ENCODE results near the gene BNIPL. TPM values are rescaled to one million over a fixed set of nuclear protein-coding genes. Genes with fewer than 3 reads are reported as not detected.

Gene BNIPL
- total and polyA plus RNA-seq, 2 of the 13 experiments (the other 11 are each of a cell fraction or from before 2014, with no cell fraction given), result 0.40 to 1.1 TPM

DNA sequence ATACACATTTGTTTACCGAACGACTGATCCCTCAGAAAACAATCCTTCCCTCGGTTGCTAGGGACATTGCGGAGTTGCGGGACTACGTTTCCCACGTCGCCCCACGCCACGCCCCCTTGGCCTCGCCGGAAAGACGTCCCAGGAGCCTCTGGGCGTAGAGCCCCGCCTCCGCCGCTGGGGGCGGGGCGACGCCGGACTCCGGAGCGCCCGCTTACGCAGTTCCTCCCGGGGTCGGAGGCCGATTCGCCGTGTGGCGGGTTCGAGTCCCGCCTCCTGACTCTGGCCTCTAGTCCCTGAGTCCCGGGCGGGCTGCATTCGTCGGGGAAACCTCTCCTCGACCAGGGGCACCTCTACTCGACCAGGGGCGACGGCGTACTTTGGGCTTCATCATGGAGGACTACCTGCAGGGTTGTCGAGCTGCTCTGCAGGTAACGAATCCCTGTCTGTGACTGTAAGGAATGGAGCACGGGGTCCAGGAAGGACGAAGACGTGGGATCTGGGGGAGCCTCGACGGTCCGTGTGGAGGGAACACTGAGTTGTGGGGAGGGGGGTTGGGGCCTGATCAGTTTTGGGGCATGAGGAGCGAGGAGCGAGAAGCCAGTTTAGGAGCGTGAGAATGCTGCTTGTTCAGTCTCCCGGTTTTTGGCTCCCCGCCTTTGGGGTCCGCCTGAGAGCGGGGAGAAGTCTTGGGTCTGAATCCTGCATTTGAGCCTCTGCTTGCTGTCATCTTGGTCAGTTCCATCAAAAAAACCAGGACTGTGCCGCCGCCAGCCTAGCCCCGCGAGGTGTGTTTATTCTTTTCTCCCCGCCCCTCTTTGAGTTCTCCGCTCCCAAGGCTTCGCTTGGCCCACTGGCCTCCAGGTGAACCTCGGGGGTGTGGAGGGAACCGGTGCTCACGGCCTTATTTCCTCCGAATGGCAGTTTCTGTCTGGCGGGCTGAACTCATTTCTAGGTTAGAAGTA, 27.9 kb upstream of the BNIPL start, which contains the start of gene PRUNE1 (continued):
- TF ChIP-seq, protein P1, sequence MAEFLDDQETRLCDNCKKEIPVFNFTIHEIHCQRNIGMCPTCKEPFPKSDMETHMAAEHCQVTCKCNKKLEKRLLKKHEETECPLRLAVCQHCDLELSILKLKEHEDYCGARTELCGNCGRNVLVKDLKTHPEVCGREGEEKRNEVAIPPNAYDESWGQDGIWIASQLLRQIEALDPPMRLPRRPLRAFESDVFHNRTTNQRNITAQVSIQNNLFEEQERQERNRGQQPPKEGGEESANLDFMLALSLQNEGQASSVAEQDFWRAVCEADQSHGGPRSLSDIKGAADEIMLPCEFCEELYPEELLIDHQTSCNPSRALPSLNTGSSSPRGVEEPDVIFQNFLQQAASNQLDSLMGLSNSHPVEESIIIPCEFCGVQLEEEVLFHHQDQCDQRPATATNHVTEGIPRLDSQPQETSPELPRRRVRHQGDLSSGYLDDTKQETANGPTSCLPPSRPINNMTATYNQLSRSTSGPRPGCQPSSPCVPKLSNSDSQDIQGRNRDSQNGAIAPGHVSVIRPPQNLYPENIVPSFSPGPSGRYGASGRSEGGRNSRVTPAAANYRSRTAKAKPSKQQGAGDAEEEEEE (CRISPR knock-in tag; IDR thresholded peaks at IDR 0.05; ENCODE audit: borderline replicate concordance), result 0 out of 2 replicates have a peak, but pooled peaks have one; percentile 74
- peak; percentile 95 for TF ChIP-seq GABPB1 (CRISPR knock-in tag; IDR thresholded peaks at IDR 0.05)
- TF ChIP-seq, protein P2, sequence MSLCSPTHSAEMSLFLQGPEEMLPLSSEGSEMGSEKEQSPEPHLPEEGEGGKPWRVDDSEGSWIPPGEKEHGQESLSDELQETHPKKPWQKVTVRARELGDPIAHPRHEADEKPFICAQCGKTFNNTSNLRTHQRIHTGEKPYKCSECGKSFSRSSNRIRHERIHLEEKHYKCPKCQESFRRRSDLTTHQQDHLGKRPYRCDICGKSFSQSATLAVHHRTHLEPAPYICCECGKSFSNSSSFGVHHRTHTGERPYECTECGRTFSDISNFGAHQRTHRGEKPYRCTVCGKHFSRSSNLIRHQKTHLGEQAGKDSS (CRISPR knock-in tag; IDR thresholded peaks at IDR 0.05; ENCODE audit: borderline replicate concordance, low read depth), result no peak
- TF ChIP-seq, protein P3, sequence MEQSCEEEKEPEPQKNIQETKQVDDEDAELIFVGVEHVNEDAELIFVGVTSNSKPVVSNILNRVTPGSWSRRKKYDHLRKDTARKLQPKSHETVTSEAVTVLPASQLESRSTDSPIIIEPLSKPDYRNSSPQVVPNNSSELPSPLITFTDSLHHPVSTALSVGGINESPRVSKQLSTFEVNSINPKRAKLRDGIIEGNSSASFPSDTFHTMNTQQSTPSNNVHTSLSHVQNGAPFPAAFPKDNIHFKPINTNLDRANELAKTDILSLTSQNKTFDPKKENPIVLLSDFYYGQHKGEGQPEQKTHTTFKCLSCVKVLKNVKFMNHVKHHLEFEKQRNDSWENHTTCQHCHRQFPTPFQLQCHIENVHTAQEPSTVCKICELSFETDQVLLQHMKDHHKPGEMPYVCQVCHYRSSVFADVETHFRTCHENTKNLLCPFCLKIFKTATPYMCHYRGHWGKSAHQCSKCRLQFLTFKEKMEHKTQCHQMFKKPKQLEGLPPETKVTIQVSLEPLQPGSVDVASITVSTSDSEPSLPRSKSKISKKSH (CRISPR knock-in tag; IDR thresholded peaks at IDR 0.05; ENCODE audit: borderline replicate concordance), result peak; percentile 79
- peak; percentile 42; the same call in 1 of the 2 replicates for TF ChIP-seq ZNF430 (CRISPR knock-in tag; IDR thresholded peaks at IDR 0.05)
- TF ChIP-seq MLLT10 (CRISPR knock-in tag; IDR thresholded peaks at IDR 0.05), result no peak
- TF ChIP-seq ZNF615 (CRISPR knock-in tag; IDR thresholded peaks at IDR 0.05; ENCODE audit: borderline replicate concordance), result peak; percentile 62; the same call in 1 of the 2 replicates
- peak; percentile 42; the same call in 1 of the 2 replicates for TF ChIP-seq SIN3A (IDR thresholded peaks at IDR 0.05; ENCODE audit: borderline replicate concordance, low read depth, low read length)
- no peak for TF ChIP-seq EHMT2 (IDR thresholded peaks at IDR 0.05; ENCODE audit: borderline replicate concordance, low read depth, low read length)
- no peak for TF ChIP-seq ZNF138 (CRISPR knock-in tag; IDR thresholded peaks at IDR 0.05; ENCODE audit: low read depth)
- TF ChIP-seq, protein P4, sequence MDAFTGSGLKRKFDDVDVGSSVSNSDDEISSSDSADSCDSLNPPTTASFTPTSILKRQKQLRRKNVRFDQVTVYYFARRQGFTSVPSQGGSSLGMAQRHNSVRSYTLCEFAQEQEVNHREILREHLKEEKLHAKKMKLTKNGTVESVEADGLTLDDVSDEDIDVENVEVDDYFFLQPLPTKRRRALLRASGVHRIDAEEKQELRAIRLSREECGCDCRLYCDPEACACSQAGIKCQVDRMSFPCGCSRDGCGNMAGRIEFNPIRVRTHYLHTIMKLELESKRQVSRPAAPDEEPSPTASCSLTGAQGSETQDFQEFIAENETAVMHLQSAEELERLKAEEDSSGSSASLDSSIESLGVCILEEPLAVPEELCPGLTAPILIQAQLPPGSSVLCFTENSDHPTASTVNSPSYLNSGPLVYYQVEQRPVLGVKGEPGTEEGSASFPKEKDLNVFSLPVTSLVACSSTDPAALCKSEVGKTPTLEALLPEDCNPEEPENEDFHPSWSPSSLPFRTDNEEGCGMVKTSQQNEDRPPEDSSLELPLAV (CRISPR knock-in tag; conservative IDR thresholded peaks at IDR 0.05; ENCODE audit: low read depth), result no peak
- no peak for TF ChIP-seq MTA1 (CRISPR knock-in tag; IDR thresholded peaks at IDR 0.05; ENCODE audit: borderline replicate concordance)
- no peak for TF ChIP-seq KLF16 (CRISPR knock-in tag; IDR thresholded peaks at IDR 0.05)
- peak; percentile 78 for TF ChIP-seq ATF1 (CRISPR knock-in tag; IDR thresholded peaks at IDR 0.05)
- TF ChIP-seq ZNF207 (IDR thresholded peaks at IDR 0.05; ENCODE audit: borderline replicate concordance), result no peak
- 0 out of 2 replicates have a peak, but pooled peaks have one; percentile 30 for TF ChIP-seq MEF2D (CRISPR knock-in tag; IDR thresholded peaks at IDR 0.05)
- peak; percentile 80 for TF ChIP-seq ATF7-NPFF (CRISPR knock-in tag; IDR thresholded peaks at IDR 0.05; ENCODE audit: low read depth)
- TF ChIP-seq KMT2B (CRISPR knock-in tag; IDR thresholded peaks at IDR 0.05), result peak; percentile 52
- TF ChIP-seq, protein P5, sequence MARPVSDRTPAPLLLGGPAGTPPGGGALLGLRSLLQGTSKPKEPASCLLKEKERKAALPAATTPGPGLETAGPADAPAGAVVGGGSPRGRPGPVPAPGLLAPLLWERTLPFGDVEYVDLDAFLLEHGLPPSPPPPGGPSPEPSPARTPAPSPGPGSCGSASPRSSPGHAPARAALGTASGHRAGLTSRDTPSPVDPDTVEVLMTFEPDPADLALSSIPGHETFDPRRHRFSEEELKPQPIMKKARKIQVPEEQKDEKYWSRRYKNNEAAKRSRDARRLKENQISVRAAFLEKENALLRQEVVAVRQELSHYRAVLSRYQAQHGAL (CRISPR knock-in tag; IDR thresholded peaks at IDR 0.05; ENCODE audit: not compliant biosample characterization), result no peak
- TF ChIP-seq, protein P6, sequence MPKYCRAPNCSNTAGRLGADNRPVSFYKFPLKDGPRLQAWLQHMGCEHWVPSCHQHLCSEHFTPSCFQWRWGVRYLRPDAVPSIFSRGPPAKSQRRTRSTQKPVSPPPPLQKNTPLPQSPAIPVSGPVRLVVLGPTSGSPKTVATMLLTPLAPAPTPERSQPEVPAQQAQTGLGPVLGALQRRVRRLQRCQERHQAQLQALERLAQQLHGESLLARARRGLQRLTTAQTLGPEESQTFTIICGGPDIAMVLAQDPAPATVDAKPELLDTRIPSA (CRISPR knock-in tag; IDR thresholded peaks at IDR 0.05; ENCODE audit: borderline replicate concordance), result no peak
